Measurements from ENCODE around the gene ADORA3. TPM values are rescaled to one million over a fixed set of nuclear protein-coding genes. Genes with fewer than 3 reads are reported as not detected.

The ADORA3 gene
- polyA plus RNA-seq, 1 donor from 2014 or later: not detected

DNA sequence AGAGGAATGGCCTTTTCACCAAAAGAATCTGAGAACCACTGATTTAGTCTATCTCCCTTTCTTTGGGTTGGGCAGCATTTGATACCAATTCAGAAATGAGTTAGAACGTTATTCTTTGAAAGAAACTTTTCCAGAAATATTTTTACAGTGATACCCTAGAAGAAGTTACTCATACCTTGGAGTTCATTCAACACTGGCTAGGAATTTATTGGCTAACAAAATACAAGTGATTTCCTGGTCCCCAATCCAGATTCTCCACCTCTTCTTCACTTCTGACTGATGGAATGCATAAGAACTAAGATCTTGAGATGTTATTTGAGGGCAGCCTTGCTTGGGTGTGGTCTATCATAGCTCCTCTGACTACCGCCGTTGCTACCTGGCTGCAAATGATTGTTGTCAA lies 20.3 kb downstream of the ADORA3 start:
- Histone ChIP-seq H3K4me2 (ENCODE audit: low read length) (no peak overlapping the region), H3K4me3 (ENCODE audit: low read length) (no peak overlapping the region), H2AFZ (ENCODE audit: low read depth, low read length) (no peak overlapping the region), H3K9me3 (ENCODE audit: low read length) (no peaks in the 10 kb centered on the region), H3K36me3 (ENCODE audit: insufficient read depth, low read length) (no peaks in the 10 kb centered on the region), H3K27ac (ENCODE audit: low read length) (no peak overlapping the region), H3K9me2 (ENCODE audit: insufficient read depth, low read length) (no peaks in the 10 kb centered on the region), H3F3A (ENCODE audit: insufficient read depth, low read length, poor library complexity, severe bottlenecking) (no peaks in the 10 kb centered on the region), H3K9ac (ENCODE audit: low read length) (no peak overlapping the region), H3K79me2 (replicated peaks; ENCODE audit: insufficient read depth, low read length) (no peaks in the 10 kb centered on the region), H4K20me1 (ENCODE audit: insufficient read depth) (no peaks in the 10 kb centered on the region), H3K27me3 (ENCODE audit: insufficient read depth, low read depth, low read length) (no peaks in the 10 kb centered on the region)
- TF ChIP-seq SMC3 (conservative IDR thresholded peaks at IDR 0.05; ENCODE audit: poor library complexity): no peak
- TF ChIP-seq TAF1 (IDR thresholded peaks at IDR 0.05; ENCODE audit: low read depth): no peak
- TF ChIP-seq MXI1 (conservative IDR thresholded peaks at IDR 0.05; ENCODE audit: poor library complexity, severe bottlenecking): no peak
- TF ChIP-seq POLR2AphosphoS5 (IDR thresholded peaks at IDR 0.05): no peak
- no peak for TF ChIP-seq RAD21 (conservative IDR thresholded peaks at IDR 0.05)
- no peak for TF ChIP-seq EP300 (conservative IDR thresholded peaks at IDR 0.05; ENCODE audit: poor library complexity, severe bottlenecking)
- TF ChIP-seq, protein P1, sequence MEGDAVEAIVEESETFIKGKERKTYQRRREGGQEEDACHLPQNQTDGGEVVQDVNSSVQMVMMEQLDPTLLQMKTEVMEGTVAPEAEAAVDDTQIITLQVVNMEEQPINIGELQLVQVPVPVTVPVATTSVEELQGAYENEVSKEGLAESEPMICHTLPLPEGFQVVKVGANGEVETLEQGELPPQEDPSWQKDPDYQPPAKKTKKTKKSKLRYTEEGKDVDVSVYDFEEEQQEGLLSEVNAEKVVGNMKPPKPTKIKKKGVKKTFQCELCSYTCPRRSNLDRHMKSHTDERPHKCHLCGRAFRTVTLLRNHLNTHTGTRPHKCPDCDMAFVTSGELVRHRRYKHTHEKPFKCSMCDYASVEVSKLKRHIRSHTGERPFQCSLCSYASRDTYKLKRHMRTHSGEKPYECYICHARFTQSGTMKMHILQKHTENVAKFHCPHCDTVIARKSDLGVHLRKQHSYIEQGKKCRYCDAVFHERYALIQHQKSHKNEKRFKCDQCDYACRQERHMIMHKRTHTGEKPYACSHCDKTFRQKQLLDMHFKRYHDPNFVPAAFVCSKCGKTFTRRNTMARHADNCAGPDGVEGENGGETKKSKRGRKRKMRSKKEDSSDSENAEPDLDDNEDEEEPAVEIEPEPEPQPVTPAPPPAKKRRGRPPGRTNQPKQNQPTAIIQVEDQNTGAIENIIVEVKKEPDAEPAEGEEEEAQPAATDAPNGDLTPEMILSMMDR (IDR thresholded peaks at IDR 0.05; ENCODE audit: poor library complexity, severe bottlenecking): no peak

- TF ChIP-seq, protein P1 (IDR thresholded peaks at IDR 0.05; ENCODE audit: poor library complexity, severe bottlenecking): peak; percentile 65
- TF ChIP-seq, protein P2, sequence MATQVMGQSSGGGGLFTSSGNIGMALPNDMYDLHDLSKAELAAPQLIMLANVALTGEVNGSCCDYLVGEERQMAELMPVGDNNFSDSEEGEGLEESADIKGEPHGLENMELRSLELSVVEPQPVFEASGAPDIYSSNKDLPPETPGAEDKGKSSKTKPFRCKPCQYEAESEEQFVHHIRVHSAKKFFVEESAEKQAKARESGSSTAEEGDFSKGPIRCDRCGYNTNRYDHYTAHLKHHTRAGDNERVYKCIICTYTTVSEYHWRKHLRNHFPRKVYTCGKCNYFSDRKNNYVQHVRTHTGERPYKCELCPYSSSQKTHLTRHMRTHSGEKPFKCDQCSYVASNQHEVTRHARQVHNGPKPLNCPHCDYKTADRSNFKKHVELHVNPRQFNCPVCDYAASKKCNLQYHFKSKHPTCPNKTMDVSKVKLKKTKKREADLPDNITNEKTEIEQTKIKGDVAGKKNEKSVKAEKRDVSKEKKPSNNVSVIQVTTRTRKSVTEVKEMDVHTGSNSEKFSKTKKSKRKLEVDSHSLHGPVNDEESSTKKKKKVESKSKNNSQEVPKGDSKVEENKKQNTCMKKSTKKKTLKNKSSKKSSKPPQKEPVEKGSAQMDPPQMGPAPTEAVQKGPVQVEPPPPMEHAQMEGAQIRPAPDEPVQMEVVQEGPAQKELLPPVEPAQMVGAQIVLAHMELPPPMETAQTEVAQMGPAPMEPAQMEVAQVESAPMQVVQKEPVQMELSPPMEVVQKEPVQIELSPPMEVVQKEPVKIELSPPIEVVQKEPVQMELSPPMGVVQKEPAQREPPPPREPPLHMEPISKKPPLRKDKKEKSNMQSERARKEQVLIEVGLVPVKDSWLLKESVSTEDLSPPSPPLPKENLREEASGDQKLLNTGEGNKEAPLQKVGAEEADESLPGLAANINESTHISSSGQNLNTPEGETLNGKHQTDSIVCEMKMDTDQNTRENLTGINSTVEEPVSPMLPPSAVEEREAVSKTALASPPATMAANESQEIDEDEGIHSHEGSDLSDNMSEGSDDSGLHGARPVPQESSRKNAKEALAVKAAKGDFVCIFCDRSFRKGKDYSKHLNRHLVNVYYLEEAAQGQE (IDR thresholded peaks at IDR 0.05; ENCODE audit: borderline replicate concordance): no peak
- TF ChIP-seq TAF1 (IDR thresholded peaks at IDR 0.05; ENCODE audit: low read depth): no peak
- no peak for TF ChIP-seq EP300 (conservative IDR thresholded peaks at IDR 0.05; ENCODE audit: poor library complexity, severe bottlenecking)
- TF ChIP-seq MXI1 (conservative IDR thresholded peaks at IDR 0.05; ENCODE audit: poor library complexity, severe bottlenecking): no peak
- TF ChIP-seq RAD21 (conservative IDR thresholded peaks at IDR 0.05): peak; percentile 72
- no peak for TF ChIP-seq POLR2AphosphoS5 (IDR thresholded peaks at IDR 0.05)
- TF ChIP-seq EZH2 (IDR thresholded peaks at IDR 0.05; ENCODE audit: borderline replicate concordance, insufficient read depth, low read length, poor library complexity, severe bottlenecking): no peak
- TF ChIP-seq SMC3 (conservative IDR thresholded peaks at IDR 0.05; ENCODE audit: poor library complexity): peak; percentile 63
- H3K9me3 ChIP-seq (ENCODE audit: low read length): no peaks in the 10 kb centered on the region
These were observed 21.8 kb downstream of the ADORA3 start for GRCh38 chr1:111481387-111482221.

More at GRCh38 chr1:111481387-111482221, 21.8 kb downstream of the ADORA3 start:
- Histone ChIP-seq H3K36me3 (ENCODE audit: insufficient read depth, low read length) (no peaks in the 10 kb centered on the region), H3K4me3 (ENCODE audit: low read length) (no peak overlapping the region), H2AFZ (ENCODE audit: low read depth, low read length) (no peak overlapping the region), H3F3A (ENCODE audit: insufficient read depth, low read length, poor library complexity, severe bottlenecking) (no peaks in the 10 kb centered on the region), H4K20me1 (ENCODE audit: insufficient read depth) (no peaks in the 10 kb centered on the region), H3K9ac (ENCODE audit: low read length) (no peak overlapping the region), H3K9me2 (ENCODE audit: insufficient read depth, low read length) (no peaks in the 10 kb centered on the region), H3K27ac (ENCODE audit: low read length) (no peak overlapping the region), H3K4me2 (ENCODE audit: low read length) (no peak overlapping the region), H3K79me2 (replicated peaks; ENCODE audit: insufficient read depth, low read length) (no peaks in the 10 kb centered on the region), H3K27me3 (ENCODE audit: insufficient read depth, low read depth, low read length) (no peaks in the 10 kb centered on the region)

All from neural cell (in vitro differentiated cells).